ENCODE results near the gene SEMA3B. TPM values are rescaled to one million over a fixed set of nuclear protein-coding genes. Genes with fewer than 3 reads are reported as not detected.

Gene SEMA3B
- total RNA-seq, 1 experiment from 2014 or later: 7.3 TPM

DNA sequence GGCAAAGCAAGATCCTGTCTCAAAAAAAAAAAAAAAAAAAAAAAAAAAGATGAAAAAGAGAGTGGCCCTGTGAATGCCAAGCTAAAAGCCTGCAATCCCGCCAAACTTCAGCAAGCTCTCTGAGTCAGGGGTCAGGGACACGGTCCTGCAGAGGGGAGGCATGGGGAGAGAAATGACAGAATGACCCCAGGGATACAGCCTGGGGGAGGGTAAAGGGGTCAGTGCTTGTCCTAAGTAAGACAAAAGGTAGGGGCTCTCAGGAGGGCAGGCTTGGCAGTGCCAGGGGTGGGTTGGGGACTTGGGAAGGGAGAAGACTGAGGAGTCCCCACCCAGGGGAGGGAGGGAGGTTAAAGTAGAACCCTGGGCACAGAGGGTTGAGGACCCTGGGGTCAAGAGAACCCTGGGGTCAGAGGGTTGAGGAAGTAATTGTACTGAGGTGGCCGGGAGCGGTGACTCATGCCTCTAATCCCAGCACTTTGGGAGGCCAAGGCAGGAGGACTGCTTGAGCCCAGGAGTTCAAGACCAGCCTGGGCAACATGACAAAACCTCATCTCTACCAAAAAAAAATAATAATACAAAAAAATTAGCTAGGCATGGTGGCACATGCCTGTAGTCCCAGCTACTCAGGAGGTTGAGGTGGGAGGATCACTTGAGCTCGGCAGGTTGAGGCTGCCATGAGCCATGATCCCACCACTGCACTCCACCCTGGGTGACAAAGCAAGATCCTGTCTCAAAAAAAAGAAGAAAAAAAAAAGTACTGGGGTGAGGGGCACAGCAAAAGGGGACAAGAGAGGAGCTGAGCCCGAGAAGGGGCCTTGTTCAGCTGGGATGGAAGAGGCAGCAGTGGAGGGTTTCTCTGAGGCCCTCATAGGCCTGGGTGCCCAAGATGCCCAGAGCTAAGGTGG, 5.2 kb upstream of the SEMA3B start:
- no peak for TF ChIP-seq KAT7 (CRISPR knock-in tag; IDR thresholded peaks at IDR 0.05; ENCODE audit: borderline replicate concordance)
- TF ChIP-seq, protein P1, sequence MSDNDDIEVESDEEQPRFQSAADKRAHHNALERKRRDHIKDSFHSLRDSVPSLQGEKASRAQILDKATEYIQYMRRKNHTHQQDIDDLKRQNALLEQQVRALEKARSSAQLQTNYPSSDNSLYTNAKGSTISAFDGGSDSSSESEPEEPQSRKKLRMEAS (CRISPR knock-in tag; IDR thresholded peaks at IDR 0.05): 0 out of 2 replicates have a peak, but pooled peaks have one; percentile 1
- no peak for TF ChIP-seq EMX1 (CRISPR knock-in tag; IDR thresholded peaks at IDR 0.05)
- Mint-ChIP-seq H3K36me3 (no peaks in the 10 kb centered on the region), H3K4me1 (peaks cover 54% of the 10 kb centered on the region), H3K4me3 (peak overlapping the region; percentile 49), H3K27me3 (ENCODE audit: low read depth) (no peaks in the 10 kb centered on the region; the same call in 1 of the 2 replicates), H3K27ac (peak overlapping the region; percentile 99), H3K9me3 (no peaks in the 10 kb centered on the region)
- DNase-seq (ENCODE audit: low spot score): no peak
- POLR2A ChIA-PET: interaction anchor here (0.6 to 1.8 kb wide), 9 partner anchors 17 to 324 kb away, joined by 3 to 13 read pairs (median 7); partner anchors contain the start of genes HYAL3 and NAA80
- CTCF ChIA-PET: interaction anchor here (0.5 to 4.4 kb wide), 26 partner anchors 9 to 1937 kb away, joined by 3 to 73 read pairs (median 6); partner anchors contain the start of genes GNAI2, GNAT1, HYAL1 and HYAL3
- ATAC-seq: no peak

DNA sequence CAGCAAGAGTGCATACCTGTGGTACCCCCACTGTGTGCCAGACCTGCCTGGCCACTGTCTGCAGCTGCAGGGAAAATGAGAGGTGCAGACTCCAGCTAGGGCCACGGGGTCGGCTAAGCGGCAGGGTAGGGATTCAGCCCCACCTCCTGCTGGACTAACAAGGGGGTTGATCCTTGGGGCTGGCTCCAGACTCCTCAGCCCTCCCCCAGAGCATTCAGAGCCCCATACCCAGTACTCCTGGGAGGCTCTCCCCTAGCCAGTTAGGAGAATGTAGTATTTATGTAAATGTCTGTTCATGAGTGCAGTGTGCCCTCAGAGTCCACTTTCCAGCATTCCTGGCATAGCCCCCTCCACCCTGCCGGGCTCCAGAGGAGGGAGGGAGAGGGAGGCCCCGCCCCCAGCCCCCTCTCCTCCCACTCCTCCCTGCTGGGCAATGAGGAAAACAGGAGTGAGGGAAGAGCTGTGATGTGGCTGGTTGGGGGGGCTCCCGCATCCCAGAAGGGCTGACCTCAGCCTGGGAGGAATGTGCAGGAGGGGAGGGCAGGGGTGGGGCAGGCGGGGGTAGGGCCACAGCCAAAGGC, 4.5 kb upstream of the SEMA3B start:
- ChIA-PET CTCF (interaction anchor here (0.5 to 4.4 kb wide), 35 partner anchors 8 to 888 kb away, joined by 3 to 73 read pairs (median 5); partner anchors contain the start of genes CISH, GNAI2, GNAT1 and HYAL1), POLR2A (interaction anchor here (0.6 to 1.8 kb wide), 10 partner anchors 18 to 174 kb away, joined by 3 to 13 read pairs (median 6); partner anchors contain the start of genes HYAL3 and NAA80)
- no peaks in the 10 kb centered on the region; the same call in 1 of the 2 replicates for H3K27me3 Mint-ChIP-seq (ENCODE audit: low read depth)
- H3K36me3 Mint-ChIP-seq: no peaks in the 10 kb centered on the region
- H3K4me1 Mint-ChIP-seq: peaks cover 53% of the 10 kb centered on the region
- TF ChIP-seq ZBTB21 (CRISPR knock-in tag; IDR thresholded peaks at IDR 0.05; ENCODE audit: borderline replicate concordance) (peak; percentile 13; the same call in 1 of the 2 replicates), NFYB (CRISPR knock-in tag; conservative IDR thresholded peaks at IDR 0.05; ENCODE audit: low read depth) (no peak), SP1 (CRISPR knock-in tag; conservative IDR thresholded peaks at IDR 0.05) (peak; percentile 57)
- peak overlapping the region; percentile 49 for H3K4me3 Mint-ChIP-seq
- ATAC-seq: peak; percentile 67
- peak; percentile 92 for DNase-seq (ENCODE audit: low spot score)
- H3K9me3 Mint-ChIP-seq: no peaks in the 10 kb centered on the region
- H3K27ac Mint-ChIP-seq: peak overlapping the region; percentile 99

DNA sequence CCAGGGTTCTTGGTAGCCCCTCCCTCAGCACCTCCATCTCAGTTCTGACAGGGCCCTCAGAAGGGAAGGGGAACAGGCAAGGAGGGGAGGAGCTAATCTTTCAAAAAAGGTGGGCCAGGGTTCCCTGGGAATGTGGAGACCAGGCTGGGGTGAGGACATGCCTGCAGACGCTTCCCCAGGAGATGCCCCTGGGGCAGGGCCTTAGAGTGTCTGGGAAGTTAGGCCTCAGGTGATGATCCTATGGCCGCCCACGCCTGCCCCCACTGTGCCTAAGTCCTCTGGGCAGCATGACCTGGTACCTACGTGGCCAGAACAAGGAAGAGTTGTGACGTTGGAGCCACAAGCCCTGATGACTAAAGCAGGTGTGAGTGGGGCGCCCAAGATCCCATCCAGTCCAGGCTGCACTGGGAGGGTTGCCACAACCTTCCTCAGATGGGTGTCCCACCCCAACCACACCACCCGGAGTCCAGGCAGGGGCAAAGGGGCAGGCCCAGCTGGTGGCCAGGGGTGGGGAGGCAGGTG, 3.9 kb upstream of the SEMA3B start:
- CTCF ChIA-PET: interaction anchor here (0.6 to 4.4 kb wide), 31 partner anchors 9 to 467 kb away, joined by 3 to 73 read pairs (median 7); partner anchors contain the start of genes CISH, GNAI2, GNAT1 and HYAL1

DNA sequence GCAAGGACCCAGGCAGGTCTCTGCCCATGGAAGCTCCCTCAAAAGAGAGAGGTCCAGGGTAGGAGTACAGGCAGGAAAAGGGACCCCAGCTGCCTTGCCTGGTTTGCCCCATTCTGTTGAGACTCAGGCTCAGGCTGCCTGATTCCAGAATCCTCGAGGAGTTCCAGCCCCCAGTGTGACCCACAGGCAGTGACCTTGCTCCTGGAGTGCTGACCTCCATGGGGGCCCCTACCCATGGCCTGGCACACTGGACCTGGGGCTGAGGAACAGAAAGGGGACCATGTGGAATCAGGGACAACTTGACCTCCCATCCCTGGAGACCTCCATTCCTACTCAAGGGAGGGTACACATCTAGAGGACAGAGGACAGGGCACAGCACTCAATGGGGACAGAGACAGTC, 3.4 kb upstream of the SEMA3B start:
- Mint-ChIP-seq H3K4me3 (no peak overlapping the region), H3K27ac (no peak overlapping the region), H3K9me3 (no peaks in the 10 kb centered on the region), H3K36me3 (no peaks in the 10 kb centered on the region), H3K27me3 (ENCODE audit: low read depth) (no peaks in the 10 kb centered on the region; the same call in 1 of the 2 replicates), H3K4me1 (peaks cover 50% of the 10 kb centered on the region)
- no peak for TF ChIP-seq ZNF423 (CRISPR knock-in tag; IDR thresholded peaks at IDR 0.05)
- TF ChIP-seq NFYB (CRISPR knock-in tag; conservative IDR thresholded peaks at IDR 0.05; ENCODE audit: low read depth): no peak
- no peak for TF ChIP-seq TEAD1 (CRISPR knock-in tag; IDR thresholded peaks at IDR 0.05)
- TF ChIP-seq ZNF219 (CRISPR knock-in tag; IDR thresholded peaks at IDR 0.05; ENCODE audit: borderline replicate concordance): no peak
- ChIA-PET CTCF (interaction anchor here (1.0 to 4.4 kb wide), 8 partner anchors 10 to 72 kb away, joined by 6 to 73 read pairs (median 14); partner anchors contain the start of gene GNAT1), POLR2A (no interaction called here)
- ATAC-seq: no peak
- DNase-seq (ENCODE audit: low spot score): no peak

More for the DNA sequence above, 3.9 kb upstream of the SEMA3B start:
- no peak for ATAC-seq
- no peaks in the 10 kb centered on the region; the same call in 1 of the 2 replicates for H3K27me3 Mint-ChIP-seq (ENCODE audit: low read depth)
- POLR2A ChIA-PET: interaction anchor here (0.6 to 1.8 kb wide), 9 partner anchors 18 to 173 kb away, joined by 3 to 13 read pairs (median 7); partner anchors contain the start of genes HYAL3 and NAA80
- peak overlapping the region; percentile 97 for H3K27ac Mint-ChIP-seq
- 0 out of 2 replicates have a peak overlapping the region, but pooled peaks have one; percentile 24 for H3K4me3 Mint-ChIP-seq
- H3K4me1 Mint-ChIP-seq: peaks cover 50% of the 10 kb centered on the region
- no peak for DNase-seq (ENCODE audit: low spot score)
- no peaks in the 10 kb centered on the region for H3K9me3 Mint-ChIP-seq
- no peak for TF ChIP-seq CBFB (CRISPR knock-in tag; IDR thresholded peaks at IDR 0.05; ENCODE audit: low read depth)
- peak; percentile 15; the same call in 1 of the 2 replicates for TF ChIP-seq ZBTB21 (CRISPR knock-in tag; IDR thresholded peaks at IDR 0.05; ENCODE audit: borderline replicate concordance)
- no peaks in the 10 kb centered on the region for H3K36me3 Mint-ChIP-seq

DNA sequence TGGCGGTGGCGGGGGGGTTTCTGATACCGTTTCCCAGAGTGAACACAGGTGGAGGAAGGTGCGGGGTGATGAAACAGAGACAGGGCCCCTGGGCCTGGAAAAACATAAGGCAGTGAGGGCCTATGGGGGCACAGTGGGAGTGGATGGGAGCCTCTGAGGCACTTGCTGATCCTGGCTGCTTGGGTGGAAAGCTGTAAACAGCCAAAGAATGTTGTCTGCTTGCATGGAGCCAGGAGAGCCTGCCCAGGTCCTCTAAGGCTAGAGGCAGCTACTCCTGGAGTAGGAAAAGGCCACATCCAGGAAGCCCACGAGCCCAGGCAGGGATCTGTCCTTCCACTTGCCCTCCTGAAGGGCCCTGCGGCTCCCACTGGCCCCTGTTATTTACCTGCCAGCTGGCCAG, 2.9 kb upstream of the SEMA3B start:
- DNase-seq (ENCODE audit: low spot score) (no peak), ATAC-seq (no peak)
- TF ChIP-seq, protein P2, sequence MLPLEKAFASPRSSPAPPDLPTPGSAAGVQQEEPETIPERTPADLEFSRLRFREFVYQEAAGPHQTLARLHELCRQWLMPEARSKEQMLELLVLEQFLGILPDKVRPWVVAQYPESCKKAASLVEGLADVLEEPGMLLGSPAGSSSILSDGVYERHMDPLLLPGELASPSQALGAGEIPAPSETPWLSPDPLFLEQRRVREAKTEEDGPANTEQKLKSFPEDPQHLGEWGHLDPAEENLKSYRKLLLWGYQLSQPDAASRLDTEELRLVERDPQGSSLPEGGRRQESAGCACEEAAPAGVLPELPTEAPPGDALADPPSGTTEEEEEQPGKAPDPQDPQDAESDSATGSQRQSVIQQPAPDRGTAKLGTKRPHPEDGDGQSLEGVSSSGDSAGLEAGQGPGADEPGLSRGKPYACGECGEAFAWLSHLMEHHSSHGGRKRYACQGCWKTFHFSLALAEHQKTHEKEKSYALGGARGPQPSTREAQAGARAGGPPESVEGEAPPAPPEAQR (CRISPR knock-in tag; IDR thresholded peaks at IDR 0.05): no peak
- TF ChIP-seq FOXP1 (CRISPR knock-in tag; IDR thresholded peaks at IDR 0.05; ENCODE audit: borderline replicate concordance): no peak
- TF ChIP-seq, protein P3, sequence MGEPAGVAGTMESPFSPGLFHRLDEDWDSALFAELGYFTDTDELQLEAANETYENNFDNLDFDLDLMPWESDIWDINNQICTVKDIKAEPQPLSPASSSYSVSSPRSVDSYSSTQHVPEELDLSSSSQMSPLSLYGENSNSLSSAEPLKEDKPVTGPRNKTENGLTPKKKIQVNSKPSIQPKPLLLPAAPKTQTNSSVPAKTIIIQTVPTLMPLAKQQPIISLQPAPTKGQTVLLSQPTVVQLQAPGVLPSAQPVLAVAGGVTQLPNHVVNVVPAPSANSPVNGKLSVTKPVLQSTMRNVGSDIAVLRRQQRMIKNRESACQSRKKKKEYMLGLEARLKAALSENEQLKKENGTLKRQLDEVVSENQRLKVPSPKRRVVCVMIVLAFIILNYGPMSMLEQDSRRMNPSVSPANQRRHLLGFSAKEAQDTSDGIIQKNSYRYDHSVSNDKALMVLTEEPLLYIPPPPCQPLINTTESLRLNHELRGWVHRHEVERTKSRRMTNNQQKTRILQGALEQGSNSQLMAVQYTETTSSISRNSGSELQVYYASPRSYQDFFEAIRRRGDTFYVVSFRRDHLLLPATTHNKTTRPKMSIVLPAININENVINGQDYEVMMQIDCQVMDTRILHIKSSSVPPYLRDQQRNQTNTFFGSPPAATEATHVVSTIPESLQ (CRISPR knock-in tag; IDR thresholded peaks at IDR 0.05): no peak
- TF ChIP-seq NFATC4 (CRISPR knock-in tag; IDR thresholded peaks at IDR 0.05): no peak
- no peaks in the 10 kb centered on the region for H3K9me3 Mint-ChIP-seq
- H3K27me3 Mint-ChIP-seq (ENCODE audit: low read depth): no peaks in the 10 kb centered on the region; the same call in none of the 2 replicates
- H3K27ac Mint-ChIP-seq: no peak overlapping the region
- POLR2A ChIA-PET: interaction anchor here (1.8 kb wide), 1 partner anchor 25 kb away, joined by 6 read pairs; no protein-coding TSS in a partner anchor
- CTCF ChIA-PET: interaction anchor here (1.0 to 12.5 kb wide), 8 partner anchors 9 to 72 kb away, joined by 4 to 145 read pairs (median 14); partner anchors contain the start of gene GNAT1
- no peak overlapping the region for H3K4me3 Mint-ChIP-seq
- H3K4me1 Mint-ChIP-seq: peaks cover 48% of the 10 kb centered on the region
- H3K36me3 Mint-ChIP-seq: no peaks in the 10 kb centered on the region
